Activated CD8-positive, alpha-beta T cell treated with anti-CD3 and anti-CD28 coated beads for 36 hours (primary cell): Measurements from ENCODE around the gene FBN2. TPM values are rescaled to one million over a fixed set of nuclear protein-coding genes. Genes with fewer than 3 reads are reported as not detected.

Experiments used
- ATAC-seq: fragments of 200-7000 bp; cut with Tn5 transposase; one replicate; pipeline ENCODE4 v1.10.0; 2021; ENCODE audit warnings: mild to moderate bottlenecking, moderate library complexity
- CTCF ChIA-PET: fragments of 350-600 bp; sonication (Branson Sonifier 250); formaldehyde crosslinking; loops from one replicate; lab custom pipeline; 2021; ENCODE audit warnings: antibody characterized with exemption; lab: Charles Lee
- POLR2A ChIA-PET: fragments of 350-600 bp; sonication (Branson Sonifier 250); formaldehyde crosslinking; loops from one replicate; lab custom pipeline; 2021; ENCODE audit warnings: antibody characterized with exemption; lab: Charles Lee
- DNase-seq: peaks from one replicate; pipeline ENCODE4 v3.0.0-alpha.2; 2020
- H3K27ac Mint-ChIP-seq: one replicate; pipeline ENCODE4 v1.8.0; 2021; ENCODE audit warnings: mild to moderate bottlenecking, mixed read lengths
- H3K27me3 Mint-ChIP-seq: one replicate; pipeline ENCODE4 v1.8.0; 2021; ENCODE audit warnings: mixed read lengths
- H3K36me3 Mint-ChIP-seq: one replicate; pipeline ENCODE4 v1.8.0; 2021; ENCODE audit warnings: low read depth, mixed read lengths
- H3K4me1 Mint-ChIP-seq: one replicate; pipeline ENCODE4 v1.8.0; 2021; ENCODE audit warnings: low read depth, mixed read lengths
- H3K4me3 Mint-ChIP-seq: one replicate; pipeline ENCODE4 v1.8.0; 2021; ENCODE audit warnings: mild to moderate bottlenecking, moderate library complexity, mixed read lengths
- H3K9me3 Mint-ChIP-seq: one replicate; pipeline ENCODE4 v1.8.0; 2021; ENCODE audit warnings: mixed read lengths
- CTCF ChIP-seq: fragments of 200-600 bp; IDR thresholded peaks from one replicate; pipeline ENCODE4 v1.8.0; 2022; ENCODE audit warnings: antibody characterized with exemption, mild to moderate bottlenecking
- intact Hi-C: fragments of 100-400 bp; cut with micrococcal nuclease; formaldehyde crosslinking; loops from one replicate; pipeline ENCODE4 v1.10.0; 2022
- total RNA-seq, 2 experiments: library from RNA; stranded (reverse); gene quantifications; one replicate each; pipeline ENCODE4 v1.2.3, GENCODE V29; 2021

FBN2 gene
- total RNA-seq, 2 experiments from 2014 or later = not detected

- no peak for TF ChIP-seq CTCF
- no peaks in the 10 kb centered on the region for H3K9me3 Mint-ChIP-seq
- ATAC-seq (no peak), DNase-seq (no peak)
- H3K27ac Mint-ChIP-seq = no peak overlapping the region
- H3K4me3 Mint-ChIP-seq = no peak overlapping the region
- peaks cover 7% of the 10 kb centered on the region for H3K27me3 Mint-ChIP-seq
- CTCF ChIA-PET = no interaction called here
- POLR2A ChIA-PET = interaction anchor here (0.8 kb wide), 1 partner anchor 69 kb away, joined by 3 read pairs; no protein-coding TSS in a partner anchor
- no peaks in the 10 kb centered on the region for H3K4me1 Mint-ChIP-seq
- intact Hi-C loops = no loop called here
- H3K36me3 Mint-ChIP-seq = no peaks in the 10 kb centered on the region
Observed at GRCh38 chr5:128274441-128274840, 263.6 kb downstream of the FBN2 start.

GRCh38 chr5:128273736-128274135 lies 264.3 kb downstream of the FBN2 start:
- Mint-ChIP-seq H3K36me3 (no peaks in the 10 kb centered on the region), H3K9me3 (no peaks in the 10 kb centered on the region), H3K4me3 (no peak overlapping the region), H3K27ac (no peak overlapping the region), H3K4me1 (no peaks in the 10 kb centered on the region), H3K27me3 (peaks cover 7% of the 10 kb centered on the region)
- intact Hi-C loops = no loop called here
- DNase-seq (no peak), ATAC-seq (no peak)
- CTCF ChIA-PET = no interaction called here
- POLR2A ChIA-PET = no interaction called here
- TF ChIP-seq CTCF = no peak

GRCh38 chr5:128271859-128272464 lies 266.1 kb downstream of the FBN2 start:
- no peak overlapping the region for H3K4me3 Mint-ChIP-seq
- H3K36me3 Mint-ChIP-seq = no peaks in the 10 kb centered on the region
- ATAC-seq = no peak
- ChIA-PET POLR2A (no interaction called here), CTCF (no interaction called here)
- H3K27me3 Mint-ChIP-seq = peaks cover 7% of the 10 kb centered on the region
- no peak for TF ChIP-seq CTCF
- no peaks in the 10 kb centered on the region for H3K4me1 Mint-ChIP-seq
- intact Hi-C loops = no loop called here
- H3K9me3 Mint-ChIP-seq = no peaks in the 10 kb centered on the region
- H3K27ac Mint-ChIP-seq = no peak overlapping the region
- DNase-seq = no peak

- no peaks in the 10 kb centered on the region for H3K9me3 Mint-ChIP-seq
- POLR2A ChIA-PET = no interaction called here
- no peak for ATAC-seq
- intact Hi-C loops = no loop called here
- TF ChIP-seq CTCF = no peak
- no peak overlapping the region for H3K27ac Mint-ChIP-seq
- H3K4me1 Mint-ChIP-seq = no peaks in the 10 kb centered on the region
- no peak overlapping the region for H3K4me3 Mint-ChIP-seq
- no peaks in the 10 kb centered on the region for H3K36me3 Mint-ChIP-seq
- peaks cover 3% of the 10 kb centered on the region for H3K27me3 Mint-ChIP-seq
- CTCF ChIA-PET = no interaction called here
- no peak for DNase-seq
Observed at GRCh38 chr5:128271071-128271470, 267.0 kb downstream of the FBN2 start.

GRCh38 chr5:128264564-128265360 lies 273.3 kb downstream of the FBN2 start:
- DNase-seq (no peak), ATAC-seq (no peak)
- no peak overlapping the region for H3K4me3 Mint-ChIP-seq
- ChIA-PET POLR2A (no interaction called here), CTCF (no interaction called here)
- intact Hi-C loops = no loop called here
- no peaks in the 10 kb centered on the region for H3K9me3 Mint-ChIP-seq
- peaks cover 3% of the 10 kb centered on the region for H3K27me3 Mint-ChIP-seq
- TF ChIP-seq CTCF = no peak
- H3K27ac Mint-ChIP-seq = no peak overlapping the region
- no peaks in the 10 kb centered on the region for H3K4me1 Mint-ChIP-seq
- H3K36me3 Mint-ChIP-seq = no peaks in the 10 kb centered on the region
